ENCODE measurements around the gene STIM1.
"Not testable (repeated sequence)": the region's sequence is repeated elsewhere in the genome, so short reads cannot be mapped to it uniquely, and the experiment has no call there.

The STIM1 gene

DNA sequence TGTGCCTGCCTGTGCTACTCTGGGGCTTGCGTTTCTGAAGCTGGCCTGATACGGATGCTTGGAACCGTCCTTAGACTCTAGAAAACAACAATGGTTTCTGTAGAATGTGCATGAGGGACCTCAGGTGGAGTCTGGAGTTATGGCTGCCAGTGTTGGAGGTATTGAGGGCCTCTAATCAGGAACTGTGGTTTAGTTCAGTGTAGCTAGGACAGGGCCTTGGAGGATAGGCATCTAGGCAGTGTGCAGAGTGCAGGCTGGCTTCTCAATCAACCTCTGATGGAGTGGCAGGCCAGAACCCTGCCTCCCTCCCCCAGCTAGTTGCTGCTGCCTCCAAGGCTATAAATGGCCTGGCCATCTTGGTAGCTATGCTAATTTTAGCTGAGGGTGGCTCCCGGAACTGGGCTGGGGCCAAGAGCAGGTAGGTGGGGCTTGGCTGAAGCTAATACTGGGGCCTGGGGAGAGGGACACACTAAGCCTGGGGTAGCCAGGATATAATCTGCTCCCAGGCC, 4.0 kb downstream of the STIM1 start:
- Histone ChIP-seq H3K36me3 (ENCODE audit: control insufficient read depth, insufficient read depth, low read length) (no peaks in the 10 kb centered on the region), H3K4me3 (replicated peaks; ENCODE audit: low read depth, low read length) (peak overlapping the region; percentile 4), H3K27me3 (replicated peaks; ENCODE audit: control insufficient read depth, insufficient read depth, low read length) (no peaks in the 10 kb centered on the region)
- TF ChIP-seq, protein P1, sequence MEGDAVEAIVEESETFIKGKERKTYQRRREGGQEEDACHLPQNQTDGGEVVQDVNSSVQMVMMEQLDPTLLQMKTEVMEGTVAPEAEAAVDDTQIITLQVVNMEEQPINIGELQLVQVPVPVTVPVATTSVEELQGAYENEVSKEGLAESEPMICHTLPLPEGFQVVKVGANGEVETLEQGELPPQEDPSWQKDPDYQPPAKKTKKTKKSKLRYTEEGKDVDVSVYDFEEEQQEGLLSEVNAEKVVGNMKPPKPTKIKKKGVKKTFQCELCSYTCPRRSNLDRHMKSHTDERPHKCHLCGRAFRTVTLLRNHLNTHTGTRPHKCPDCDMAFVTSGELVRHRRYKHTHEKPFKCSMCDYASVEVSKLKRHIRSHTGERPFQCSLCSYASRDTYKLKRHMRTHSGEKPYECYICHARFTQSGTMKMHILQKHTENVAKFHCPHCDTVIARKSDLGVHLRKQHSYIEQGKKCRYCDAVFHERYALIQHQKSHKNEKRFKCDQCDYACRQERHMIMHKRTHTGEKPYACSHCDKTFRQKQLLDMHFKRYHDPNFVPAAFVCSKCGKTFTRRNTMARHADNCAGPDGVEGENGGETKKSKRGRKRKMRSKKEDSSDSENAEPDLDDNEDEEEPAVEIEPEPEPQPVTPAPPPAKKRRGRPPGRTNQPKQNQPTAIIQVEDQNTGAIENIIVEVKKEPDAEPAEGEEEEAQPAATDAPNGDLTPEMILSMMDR (IDR thresholded peaks at IDR 0.05; ENCODE audit: insufficient read depth, low read length, poor library complexity, severe bottlenecking): no peak
- DNase-seq (ENCODE audit: extremely low read depth, insufficient read length): peak; percentile 63

DNA sequence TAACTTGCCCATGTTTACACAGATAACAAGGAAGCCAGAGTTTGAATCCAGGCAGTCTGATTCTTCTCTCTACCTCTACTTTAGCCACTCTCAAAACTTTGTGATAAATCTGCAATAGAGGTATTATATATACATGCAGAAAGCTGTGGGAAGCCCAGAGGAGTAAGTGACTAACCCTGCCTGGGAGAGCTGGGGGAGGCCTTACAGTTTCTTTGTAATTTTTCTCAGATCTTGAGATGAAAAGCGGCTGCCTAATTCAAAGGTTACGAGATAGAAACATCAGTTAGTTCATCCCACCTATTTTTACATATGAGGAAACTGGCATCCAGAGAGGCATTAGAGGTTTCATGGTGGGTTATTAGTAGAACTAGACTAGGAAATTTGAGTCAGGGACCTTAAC, 4.9 kb downstream of the STIM1 start:
- no peak for DNase-seq (ENCODE audit: extremely low read depth, insufficient read length)
- TF ChIP-seq, protein P1 (IDR thresholded peaks at IDR 0.05; ENCODE audit: insufficient read depth, low read length, poor library complexity, severe bottlenecking): no peak
- Histone ChIP-seq H3K4me3 (replicated peaks; ENCODE audit: low read depth, low read length) (peak overlapping the region; percentile 10), H3K27me3 (replicated peaks; ENCODE audit: control insufficient read depth, insufficient read depth, low read length) (no peaks in the 10 kb centered on the region), H3K36me3 (ENCODE audit: control insufficient read depth, insufficient read depth, low read length) (no peaks in the 10 kb centered on the region)

DNA sequence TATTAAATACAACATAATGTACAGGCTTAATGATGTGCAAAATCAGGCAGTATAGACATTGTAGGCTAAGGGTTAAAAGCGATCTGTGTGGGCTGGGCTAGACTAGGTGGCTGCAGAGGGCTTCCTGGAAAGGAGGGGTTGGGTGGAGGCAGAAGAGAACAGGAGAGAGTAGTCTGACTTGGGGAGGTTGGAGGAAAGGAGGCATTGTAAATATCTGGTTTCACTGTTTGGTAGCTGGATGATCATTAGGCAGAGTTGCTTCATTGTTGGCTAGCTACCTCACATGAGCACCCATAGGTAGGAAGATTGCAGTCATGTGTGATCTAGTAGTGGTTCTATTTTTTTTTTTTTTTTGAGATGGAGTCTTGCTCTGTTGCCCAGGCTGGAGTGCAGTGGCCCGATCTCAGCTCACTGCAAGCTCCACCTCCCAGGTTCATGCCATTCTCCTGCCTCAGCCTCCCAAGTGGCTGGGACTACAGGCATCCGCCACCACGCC, 5.5 kb downstream of the STIM1 start:
- peak overlapping the region; percentile 12 for H3K4me3 ChIP-seq (replicated peaks; ENCODE audit: low read depth, low read length)
- not testable (repeated sequence) for H3K36me3 ChIP-seq (ENCODE audit: control insufficient read depth, insufficient read depth, low read length); H3K27me3 ChIP-seq (replicated peaks; ENCODE audit: control insufficient read depth, insufficient read depth, low read length); DNase-seq (ENCODE audit: extremely low read depth, insufficient read length)

DNA sequence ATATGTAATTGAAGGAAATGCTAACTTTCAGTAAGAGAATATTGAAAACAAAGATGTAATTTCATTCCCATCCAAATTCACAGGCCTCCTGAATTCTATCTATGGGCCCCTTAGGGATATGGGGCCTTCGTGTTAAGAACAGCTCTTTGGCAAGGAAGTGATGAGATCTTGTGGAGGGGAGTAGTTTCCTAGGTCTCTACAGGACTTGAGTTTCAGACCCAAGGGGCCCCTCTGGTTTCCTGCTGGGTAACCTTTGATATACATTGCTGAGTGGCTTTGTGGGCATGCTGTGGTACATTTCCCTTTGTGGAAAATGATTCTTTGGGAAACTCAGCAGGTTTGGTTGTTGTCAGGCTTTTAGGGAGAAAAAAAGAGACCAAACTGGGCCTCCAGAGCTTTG, 6.2 kb downstream of the STIM1 start:
- no peaks in the 10 kb centered on the region for H3K36me3 ChIP-seq (ENCODE audit: control insufficient read depth, insufficient read depth, low read length)
- H3K4me3 ChIP-seq (replicated peaks; ENCODE audit: low read depth, low read length): no peak overlapping the region
- H3K27me3 ChIP-seq (replicated peaks; ENCODE audit: control insufficient read depth, insufficient read depth, low read length): no peaks in the 10 kb centered on the region
- DNase-seq (ENCODE audit: extremely low read depth, insufficient read length): no peak
- TF ChIP-seq, protein P1 (IDR thresholded peaks at IDR 0.05; ENCODE audit: insufficient read depth, low read length, poor library complexity, severe bottlenecking): no peak

DNA sequence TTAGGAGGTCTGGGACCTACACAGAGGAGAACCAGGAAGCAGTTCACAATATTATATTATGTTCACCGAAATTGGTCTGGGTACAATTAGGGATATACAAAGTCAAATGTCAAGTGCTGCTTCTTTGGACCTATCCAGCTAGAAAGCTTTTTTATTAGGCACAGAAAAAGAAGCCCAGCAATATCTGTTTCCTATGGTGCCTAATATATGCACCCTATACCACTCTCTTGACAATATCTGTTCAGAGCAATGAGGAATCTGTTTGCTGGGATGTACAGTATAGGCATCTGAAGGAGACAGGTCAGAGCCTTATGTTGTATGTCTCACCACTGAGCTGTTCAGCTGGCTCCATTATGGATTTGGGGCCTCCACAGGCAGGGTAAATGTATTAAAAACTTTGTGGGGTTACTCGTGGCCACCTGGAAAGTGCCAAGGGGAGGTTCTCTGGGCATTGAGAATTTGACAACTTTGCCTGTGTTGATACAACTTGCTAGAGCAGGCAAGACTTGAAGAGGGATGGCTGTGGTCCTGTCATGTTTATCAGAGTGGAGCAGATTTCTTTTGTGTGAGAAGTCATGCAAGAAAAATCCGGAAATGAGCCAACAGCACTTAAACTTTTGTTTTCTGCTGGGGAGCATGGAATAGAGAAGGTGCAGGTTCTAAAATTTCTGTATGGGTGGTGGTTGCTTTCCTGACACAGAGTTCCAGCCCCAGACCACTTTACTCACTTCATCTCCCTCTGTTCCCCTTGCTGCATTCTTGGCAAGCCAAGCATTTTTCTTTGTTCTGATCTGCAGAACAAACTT, 10.1 kb downstream of the STIM1 start:
- no peak for DNase-seq (ENCODE audit: extremely low read depth, insufficient read length)
- no peaks in the 10 kb centered on the region for H3K27me3 ChIP-seq (replicated peaks; ENCODE audit: control insufficient read depth, insufficient read depth, low read length)
- no peaks in the 10 kb centered on the region for H3K36me3 ChIP-seq (ENCODE audit: control insufficient read depth, insufficient read depth, low read length)
- H3K4me3 ChIP-seq (replicated peaks; ENCODE audit: low read depth, low read length): no peak overlapping the region
- TF ChIP-seq, protein P1 (IDR thresholded peaks at IDR 0.05; ENCODE audit: insufficient read depth, low read length, poor library complexity, severe bottlenecking): no peak

DNA sequence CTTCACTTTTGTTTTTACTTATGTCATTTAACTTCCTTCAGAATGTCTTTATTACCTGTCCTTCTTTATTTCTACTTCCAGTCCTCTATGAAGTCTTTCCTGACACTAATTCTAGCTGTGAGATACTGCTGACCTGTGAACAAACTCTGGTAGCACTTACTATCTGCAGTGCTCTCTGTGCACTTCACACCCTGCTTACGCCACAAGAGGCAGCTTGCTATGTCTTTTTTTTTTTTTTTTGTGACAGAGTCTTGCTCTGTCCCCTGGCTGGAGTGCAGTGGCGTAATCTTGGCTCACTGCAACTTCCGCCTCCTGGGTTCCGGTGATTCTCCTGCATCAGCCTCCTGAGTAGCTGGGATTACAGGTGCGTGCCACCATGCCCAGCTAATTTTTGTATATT, 10.7 kb downstream of the STIM1 start:
- Histone ChIP-seq H3K36me3 (ENCODE audit: control insufficient read depth, insufficient read depth, low read length) (no peaks in the 10 kb centered on the region), H3K4me3 (replicated peaks; ENCODE audit: low read depth, low read length) (no peak overlapping the region), H3K27me3 (replicated peaks; ENCODE audit: control insufficient read depth, insufficient read depth, low read length) (no peaks in the 10 kb centered on the region)
- TF ChIP-seq, protein P1 (IDR thresholded peaks at IDR 0.05; ENCODE audit: insufficient read depth, low read length, poor library complexity, severe bottlenecking): no peak
- DNase-seq (ENCODE audit: extremely low read depth, insufficient read length): no peak

Data from GM06990 (cell line).